Neuron (in vitro differentiated cells): ENCODE measurements around the gene RSRC1.
A peak's percentile ranks its signal among the peaks of the same experiment; 100 is the strongest.

ENCODE experiments used
- H2AFZ ChIP-seq: one replicate; pipeline ENCODE4 v1.6.1; 2013; ENCODE audit warnings: low read depth, mild to moderate bottlenecking, inconsistent platforms, low read length, moderate library complexity
- H3K27me3 ChIP-seq: one replicate; pipeline ENCODE4 v1.6.1; 2013; ENCODE audit warnings: low read length; ENCODE audit not compliant: insufficient read depth
- H3K36me3 ChIP-seq: one replicate; pipeline ENCODE4 v1.6.1; 2013; ENCODE audit warnings: low read length; ENCODE audit not compliant: insufficient read depth
- H3K4me1 ChIP-seq: one replicate; pipeline ENCODE4 v1.6.1; 2013; ENCODE audit warnings: low read length; ENCODE audit not compliant: insufficient read depth
- H3K4me3 ChIP-seq: 2 replicates; pipeline ENCODE4 v1.5.1; 2013; ENCODE audit warnings: mild to moderate bottlenecking, low read length, moderate library complexity
- H3K9me3 ChIP-seq: one replicate; pipeline ENCODE4 v1.6.1; 2013; ENCODE audit warnings: low read length

Gene RSRC1

DNA sequence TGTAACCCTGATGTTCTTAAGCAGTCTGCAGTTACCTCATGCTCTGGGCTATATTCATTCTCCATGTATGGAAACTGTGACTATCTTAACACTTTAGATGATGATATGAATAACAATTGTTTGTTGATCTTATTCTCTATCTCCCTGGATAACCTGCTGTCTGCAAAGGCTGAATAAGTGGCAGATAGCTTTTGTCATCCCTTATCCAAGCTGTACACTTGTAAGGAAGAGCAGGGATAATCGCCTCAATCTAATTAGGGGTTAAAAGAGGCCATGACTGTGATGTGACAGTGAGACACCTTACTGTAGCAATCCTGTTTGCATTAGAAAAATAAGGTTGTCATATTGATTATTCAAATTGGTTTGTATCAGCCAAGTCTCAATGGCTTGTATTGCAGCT lies 123.9 kb downstream of the RSRC1 start:
- no peak overlapping the region for H2AFZ ChIP-seq
- no peaks in the 10 kb centered on the region for H3K27me3 ChIP-seq
- no peak overlapping the region for H3K4me3 ChIP-seq
- H3K9me3 ChIP-seq, result no peaks in the 10 kb centered on the region
- H3K36me3 ChIP-seq, result no peaks in the 10 kb centered on the region
- no peaks in the 10 kb centered on the region for H3K4me1 ChIP-seq

DNA sequence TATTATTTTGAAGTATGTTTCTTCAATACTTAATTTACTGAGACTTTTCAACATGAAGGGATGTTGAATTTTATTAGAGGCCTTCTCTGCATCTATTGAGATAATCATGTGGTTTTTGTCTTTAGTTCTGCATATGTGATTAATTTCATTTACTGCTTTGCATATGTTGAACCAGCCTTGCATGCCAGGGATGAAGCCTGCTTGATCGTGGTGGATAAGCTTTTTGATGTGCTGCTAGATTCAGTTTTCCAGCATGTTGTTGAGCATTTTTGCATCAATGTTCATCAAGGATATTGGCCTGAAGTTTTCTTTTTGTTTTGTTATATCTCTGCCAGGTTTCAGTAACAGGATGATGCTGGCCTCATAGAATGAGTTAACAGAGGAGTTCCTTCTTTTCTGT lies 134.4 kb downstream of the RSRC1 start:
- Histone ChIP-seq H3K4me3 (no peak overlapping the region), H3K9me3 (no peaks in the 10 kb centered on the region), H3K36me3 (no peaks in the 10 kb centered on the region), H3K4me1 (no peaks in the 10 kb centered on the region), H2AFZ (no peak overlapping the region), H3K27me3 (no peaks in the 10 kb centered on the region)

DNA sequence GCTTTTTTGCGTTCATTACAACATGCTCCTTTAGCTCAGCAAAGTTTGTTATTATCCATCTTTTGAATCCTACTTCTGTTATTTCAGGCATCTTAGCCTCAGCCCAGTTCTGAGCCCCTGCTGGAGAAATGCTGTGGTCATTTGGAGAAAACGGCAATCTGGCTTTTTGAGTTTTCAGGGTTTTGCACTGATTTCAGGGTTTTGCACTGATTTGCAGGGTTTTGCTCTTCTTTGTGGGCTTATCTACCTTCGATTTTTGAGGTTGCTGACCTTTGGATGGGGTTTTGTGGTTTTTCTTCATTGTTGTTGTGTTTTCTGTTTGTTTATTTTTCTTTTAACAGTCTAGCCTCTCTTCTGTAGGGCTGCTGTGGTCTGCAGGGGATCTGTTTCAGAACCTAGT lies 137.4 kb downstream of the RSRC1 start:
- Histone ChIP-seq H3K27me3 (no peaks in the 10 kb centered on the region), H3K4me1 (no peaks in the 10 kb centered on the region), H3K36me3 (no peaks in the 10 kb centered on the region), H3K9me3 (no peaks in the 10 kb centered on the region), H3K4me3 (no peak overlapping the region), H2AFZ (no peak overlapping the region)

DNA sequence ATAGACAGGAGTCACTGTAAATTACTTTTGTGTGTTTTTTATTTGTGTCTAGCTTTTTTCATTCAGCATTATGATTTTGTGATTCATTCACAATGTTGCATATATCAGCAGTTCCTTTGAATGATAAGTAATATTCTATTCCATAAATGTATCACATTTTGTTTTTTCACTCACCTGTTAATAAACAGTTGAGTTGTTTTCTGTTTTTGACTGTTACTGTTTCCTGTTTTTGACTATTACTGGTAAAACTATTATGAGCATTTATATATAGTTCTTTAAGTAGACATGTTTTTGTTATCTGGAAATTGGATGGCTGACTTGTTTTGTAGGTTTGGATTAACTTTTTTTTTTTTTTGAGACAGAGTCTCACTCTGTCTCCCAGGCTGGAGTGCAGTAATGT lies 138.4 kb downstream of the RSRC1 start:
- no peaks in the 10 kb centered on the region for H3K36me3 ChIP-seq
- H3K4me1 ChIP-seq, result no peaks in the 10 kb centered on the region
- H3K4me3 ChIP-seq, result no peak overlapping the region
- H2AFZ ChIP-seq, result no peak overlapping the region
- H3K27me3 ChIP-seq, result no peaks in the 10 kb centered on the region
- peaks cover 1% of the 10 kb centered on the region for H3K9me3 ChIP-seq

DNA sequence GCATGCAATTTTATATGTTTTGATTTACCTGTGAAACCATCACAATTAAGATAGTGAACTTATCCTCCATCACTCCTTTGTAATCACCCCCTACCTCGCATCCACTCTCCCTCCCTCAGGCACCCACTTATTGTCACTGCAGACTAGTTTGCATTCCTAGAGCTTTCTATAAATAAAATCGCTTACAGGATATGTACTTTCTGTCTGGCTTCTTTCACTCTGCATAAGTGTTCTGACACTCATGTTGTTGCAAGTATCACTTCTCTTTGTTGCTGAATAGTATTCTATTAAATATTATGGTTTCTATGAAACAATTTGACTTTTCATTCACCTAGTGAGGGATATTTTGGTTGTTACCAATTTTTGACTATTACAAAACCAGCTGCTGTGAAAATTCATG lies 139.3 kb downstream of the RSRC1 start:
- no peak overlapping the region for H3K4me3 ChIP-seq
- peaks cover 1% of the 10 kb centered on the region for H3K9me3 ChIP-seq
- H3K27me3 ChIP-seq, result no peaks in the 10 kb centered on the region
- H2AFZ ChIP-seq, result no peak overlapping the region
- H3K4me1 ChIP-seq, result no peaks in the 10 kb centered on the region
- no peaks in the 10 kb centered on the region for H3K36me3 ChIP-seq

DNA sequence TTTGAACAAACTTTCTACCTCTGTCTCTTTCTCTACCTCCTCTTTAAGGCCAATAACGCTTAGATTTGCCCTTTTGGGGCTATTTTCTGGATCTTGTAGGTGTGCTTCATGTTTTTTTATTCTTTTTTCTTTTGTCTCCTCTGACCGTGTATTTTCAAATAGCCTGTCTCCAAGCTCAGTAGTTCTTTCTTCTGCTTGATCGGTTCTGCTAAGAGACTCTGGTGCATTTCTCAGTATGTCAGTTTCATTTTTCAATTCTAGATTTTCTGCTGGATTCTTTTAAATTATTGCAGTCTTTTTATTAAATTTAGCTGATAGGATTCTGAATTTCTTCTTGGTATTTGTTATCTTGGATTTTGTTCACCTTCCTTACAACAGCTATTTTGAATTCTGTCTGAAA lies 148.7 kb downstream of the RSRC1 start:
- Histone ChIP-seq H3K4me1 (no peaks in the 10 kb centered on the region), H3K36me3 (no peaks in the 10 kb centered on the region), H2AFZ (no peak overlapping the region), H3K9me3 (no peaks in the 10 kb centered on the region), H3K27me3 (no peaks in the 10 kb centered on the region), H3K4me3 (no peak overlapping the region)

DNA sequence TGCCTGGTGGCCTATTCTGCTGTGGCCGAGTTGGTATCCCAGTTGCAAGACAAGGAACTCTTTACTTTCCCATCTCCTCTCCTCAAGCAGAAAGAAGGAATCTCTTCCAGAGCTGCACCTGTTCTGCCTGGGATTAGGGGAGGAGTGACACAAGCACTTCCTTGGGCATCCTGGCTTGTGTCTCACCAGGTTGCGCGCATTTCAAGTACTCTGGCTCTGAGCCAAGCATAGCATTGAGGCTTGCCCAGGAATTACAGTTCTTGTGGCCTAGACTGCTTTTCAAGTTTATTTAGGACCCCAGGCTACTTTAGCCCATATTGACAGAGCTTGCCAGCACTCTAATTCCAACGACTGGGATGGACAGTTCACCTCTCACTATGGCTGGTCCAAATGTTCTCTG lies 150.5 kb downstream of the RSRC1 start:
- Histone ChIP-seq H3K36me3 (no peaks in the 10 kb centered on the region), H2AFZ (no peak overlapping the region), H3K4me3 (no peak overlapping the region), H3K27me3 (no peaks in the 10 kb centered on the region), H3K9me3 (no peaks in the 10 kb centered on the region), H3K4me1 (no peaks in the 10 kb centered on the region)

DNA sequence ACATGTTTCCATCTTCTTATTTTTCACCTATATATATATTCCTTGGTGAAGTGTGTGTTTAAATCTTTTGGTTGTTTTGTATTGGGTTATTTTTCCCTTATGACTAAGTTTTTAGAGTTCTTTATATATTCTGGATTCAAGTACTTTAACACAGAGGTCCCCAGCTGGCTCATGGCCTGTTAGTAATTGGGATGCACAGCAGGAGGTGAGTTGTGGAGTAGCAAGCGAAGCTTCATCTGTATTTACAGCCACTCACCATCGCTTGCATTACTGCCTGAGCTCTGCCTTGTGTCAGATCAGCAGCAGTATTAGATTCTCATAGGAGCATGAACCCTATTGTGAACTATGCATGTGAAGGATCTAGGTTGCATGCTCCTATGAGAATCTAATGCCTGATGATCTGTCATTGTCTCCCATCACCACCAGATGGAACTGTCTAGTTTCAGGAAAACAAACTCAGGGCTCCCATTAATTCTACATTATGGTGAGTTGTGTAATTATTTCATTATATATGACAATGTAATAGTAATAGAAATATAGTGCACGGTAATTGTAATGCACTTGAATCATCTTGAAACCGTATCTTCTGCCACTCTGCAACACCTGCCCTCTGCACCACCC lies 151.6 kb downstream of the RSRC1 start:
- H2AFZ ChIP-seq, result no peak overlapping the region
- H3K36me3 ChIP-seq, result no peaks in the 10 kb centered on the region
- no peaks in the 10 kb centered on the region for H3K9me3 ChIP-seq
- no peaks in the 10 kb centered on the region for H3K4me1 ChIP-seq
- no peak overlapping the region for H3K4me3 ChIP-seq
- no peaks in the 10 kb centered on the region for H3K27me3 ChIP-seq

DNA sequence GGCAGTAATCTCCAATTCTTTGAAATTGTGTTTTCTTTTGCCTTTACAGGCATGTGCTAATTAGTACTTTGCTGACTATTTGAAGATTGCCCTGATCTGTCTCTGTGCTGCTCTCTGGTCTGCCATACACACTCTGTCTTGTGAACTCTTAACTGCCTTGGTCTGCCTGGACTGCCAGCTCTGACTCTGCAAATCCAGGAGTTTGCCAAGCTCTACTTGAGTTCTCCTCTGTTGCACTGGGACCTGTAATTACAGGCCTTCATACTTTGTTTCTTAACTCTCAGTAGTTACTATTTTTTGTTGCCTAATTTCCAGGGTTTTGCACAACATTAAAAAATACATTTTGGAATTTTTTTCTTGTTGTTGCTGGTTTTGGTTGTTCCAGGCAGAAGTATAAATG lies 155.0 kb downstream of the RSRC1 start:
- no peak overlapping the region for H3K4me3 ChIP-seq
- H3K36me3 ChIP-seq, result no peaks in the 10 kb centered on the region
- peaks cover 3% of the 10 kb centered on the region for H3K9me3 ChIP-seq
- H3K4me1 ChIP-seq, result no peaks in the 10 kb centered on the region
- H2AFZ ChIP-seq, result no peak overlapping the region
- H3K27me3 ChIP-seq, result no peaks in the 10 kb centered on the region

DNA sequence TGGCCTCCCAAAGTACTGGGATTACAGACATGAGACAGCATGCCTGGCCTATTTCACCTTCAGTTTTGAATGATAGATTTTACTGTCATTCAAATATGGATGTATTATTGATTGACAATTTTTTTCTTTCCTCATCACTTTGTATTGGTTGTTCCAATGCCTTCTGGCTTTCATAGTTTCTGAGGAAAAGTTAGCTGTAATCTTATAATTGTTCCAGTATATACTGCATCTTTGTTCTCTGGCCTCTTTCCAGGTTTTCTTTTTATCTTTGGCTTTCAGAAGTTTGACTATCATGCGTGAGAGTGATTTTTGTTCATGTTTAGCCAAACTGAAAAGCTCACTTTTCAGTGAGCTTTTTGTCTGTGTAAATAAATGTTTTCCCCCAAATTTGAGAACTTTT lies 157.1 kb downstream of the RSRC1 start:
- H3K36me3 ChIP-seq, result no peaks in the 10 kb centered on the region
- H3K27me3 ChIP-seq, result no peaks in the 10 kb centered on the region
- no peak overlapping the region for H3K4me3 ChIP-seq
- no peak overlapping the region for H2AFZ ChIP-seq
- peaks cover 3% of the 10 kb centered on the region for H3K9me3 ChIP-seq
- peaks cover 8% of the 10 kb centered on the region for H3K4me1 ChIP-seq

DNA sequence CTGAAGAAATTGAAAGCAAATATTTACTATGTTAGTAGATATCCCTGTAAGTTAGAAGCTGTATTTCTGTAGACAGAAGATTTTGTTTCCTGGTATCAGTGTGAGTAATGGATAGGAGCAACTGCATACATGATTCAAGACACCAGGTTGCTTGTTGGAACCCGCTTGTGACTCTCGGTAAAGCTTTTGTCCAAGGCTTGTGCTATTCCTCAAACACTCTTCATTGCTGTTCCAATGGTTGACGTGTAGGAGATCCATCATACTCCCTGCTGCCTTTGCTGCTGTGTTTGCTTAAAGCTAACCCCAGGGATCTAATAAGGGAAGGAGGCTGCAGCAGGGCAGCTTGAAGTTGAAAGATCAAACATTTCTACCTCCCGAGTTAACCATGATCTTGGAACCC lies 160.1 kb downstream of the RSRC1 start:
- Histone ChIP-seq H3K9me3 (peaks cover 3% of the 10 kb centered on the region), H3K4me3 (no peak overlapping the region), H3K27me3 (no peaks in the 10 kb centered on the region), H3K36me3 (no peaks in the 10 kb centered on the region), H2AFZ (no peak overlapping the region), H3K4me1 (peaks cover 19% of the 10 kb centered on the region)

DNA sequence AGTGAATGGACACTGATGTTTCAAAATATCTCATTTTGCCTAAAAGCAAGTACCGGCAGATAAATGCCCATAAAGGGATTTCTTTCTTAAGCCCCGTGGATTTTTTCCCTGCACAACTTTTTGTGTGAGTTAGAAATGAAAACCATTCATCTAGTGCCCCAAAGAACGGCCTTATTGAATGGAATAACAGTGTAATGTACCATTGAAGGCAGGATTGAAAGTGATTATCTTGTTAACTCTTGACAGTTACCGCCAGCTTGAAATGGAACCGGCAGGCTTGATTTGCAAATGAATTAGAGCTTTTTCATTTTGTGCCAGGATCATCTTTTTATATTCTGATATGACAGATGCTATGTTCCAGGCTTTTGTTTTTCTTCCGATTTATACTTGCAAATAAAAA lies 162.2 kb downstream of the RSRC1 start:
- Histone ChIP-seq H3K4me1 (peaks cover 19% of the 10 kb centered on the region), H3K4me3 (peak overlapping the region; percentile 11), H2AFZ (no peak overlapping the region), H3K9me3 (peaks cover 3% of the 10 kb centered on the region), H3K36me3 (no peaks in the 10 kb centered on the region), H3K27me3 (no peaks in the 10 kb centered on the region)

DNA sequence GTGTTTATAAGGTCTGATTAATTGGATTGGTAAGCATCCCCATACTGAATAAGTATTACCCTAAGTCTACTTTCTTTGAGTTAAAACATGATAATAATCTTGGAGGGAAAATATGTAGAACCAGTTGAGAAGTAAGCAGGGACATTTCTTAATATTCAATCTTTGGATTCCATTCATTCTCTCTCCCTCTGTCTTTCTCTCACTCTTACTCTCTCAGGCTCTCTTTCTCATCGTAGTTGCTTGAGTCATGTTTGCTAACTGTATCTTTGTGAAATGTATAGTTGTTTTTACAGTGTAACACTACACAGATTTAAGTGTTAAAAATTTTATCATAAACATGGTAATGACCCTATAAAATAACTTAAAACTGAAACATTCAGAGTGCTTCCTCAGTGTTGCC lies 163.8 kb downstream of the RSRC1 start:
- no peak overlapping the region for H3K4me3 ChIP-seq
- H3K36me3 ChIP-seq, result no peaks in the 10 kb centered on the region
- H3K4me1 ChIP-seq, result peaks cover 19% of the 10 kb centered on the region
- no peak overlapping the region for H2AFZ ChIP-seq
- no peaks in the 10 kb centered on the region for H3K9me3 ChIP-seq
- no peaks in the 10 kb centered on the region for H3K27me3 ChIP-seq

DNA sequence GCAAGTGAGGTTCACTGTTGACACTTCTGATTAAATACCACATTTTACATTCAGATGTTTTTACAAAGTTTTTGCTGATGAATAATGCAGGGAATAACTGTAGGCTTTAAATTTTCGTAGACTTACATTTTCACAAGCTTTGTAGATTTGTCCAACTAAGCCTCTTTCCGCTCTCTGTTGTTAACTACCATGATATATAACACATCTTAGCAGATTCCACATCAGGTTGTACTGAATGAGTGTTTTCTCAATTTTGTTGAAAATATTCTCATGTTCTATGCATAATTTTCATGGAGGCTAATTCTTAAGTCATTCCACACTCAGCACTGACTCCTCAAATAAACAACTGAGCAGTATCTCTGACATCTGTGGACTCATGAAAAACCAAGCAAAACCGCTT lies 168.3 kb downstream of the RSRC1 start:
- no peaks in the 10 kb centered on the region for H3K36me3 ChIP-seq
- peaks cover 8% of the 10 kb centered on the region for H3K4me1 ChIP-seq
- no peak overlapping the region for H2AFZ ChIP-seq
- H3K9me3 ChIP-seq, result no peaks in the 10 kb centered on the region
- no peak overlapping the region for H3K4me3 ChIP-seq
- no peaks in the 10 kb centered on the region for H3K27me3 ChIP-seq
